Measurements from ENCODE around the gene HEMGN. TPM values are rescaled to one million over a fixed set of nuclear protein-coding genes. Genes with fewer than 3 reads are reported as not detected.
"Not testable (repeated sequence)": the region's sequence is repeated elsewhere in the genome, so short reads cannot be mapped to it uniquely, and the experiment has no call there.

HEMGN gene
- total and polyA plus RNA-seq, 2 of the 13 experiments (the other 11 are each of a cell fraction or from before 2014, with no cell fraction given) = not detected

DNA sequence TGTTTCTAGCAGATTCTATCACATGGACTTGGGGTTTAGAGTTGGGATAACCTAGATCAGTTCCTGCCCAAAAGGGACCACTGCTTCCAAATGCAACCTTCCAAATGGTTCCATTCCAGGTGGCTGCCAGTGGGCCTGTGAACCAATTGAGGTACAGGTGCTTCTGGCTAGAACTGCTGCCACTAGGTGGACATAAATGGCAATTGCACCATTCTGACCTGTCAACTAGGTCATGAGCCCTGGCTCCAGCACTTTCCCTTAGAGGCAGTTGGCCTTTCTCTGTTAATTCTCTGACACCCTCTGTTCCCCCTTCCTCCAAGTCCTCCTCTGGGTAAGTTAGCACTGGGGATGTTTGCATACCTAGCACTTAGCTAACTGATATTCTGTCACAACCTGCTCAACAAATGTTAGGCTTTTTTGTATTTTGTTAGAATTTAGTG lies 16.6 kb upstream of the HEMGN start (continued):
- TF ChIP-seq, protein P1, sequence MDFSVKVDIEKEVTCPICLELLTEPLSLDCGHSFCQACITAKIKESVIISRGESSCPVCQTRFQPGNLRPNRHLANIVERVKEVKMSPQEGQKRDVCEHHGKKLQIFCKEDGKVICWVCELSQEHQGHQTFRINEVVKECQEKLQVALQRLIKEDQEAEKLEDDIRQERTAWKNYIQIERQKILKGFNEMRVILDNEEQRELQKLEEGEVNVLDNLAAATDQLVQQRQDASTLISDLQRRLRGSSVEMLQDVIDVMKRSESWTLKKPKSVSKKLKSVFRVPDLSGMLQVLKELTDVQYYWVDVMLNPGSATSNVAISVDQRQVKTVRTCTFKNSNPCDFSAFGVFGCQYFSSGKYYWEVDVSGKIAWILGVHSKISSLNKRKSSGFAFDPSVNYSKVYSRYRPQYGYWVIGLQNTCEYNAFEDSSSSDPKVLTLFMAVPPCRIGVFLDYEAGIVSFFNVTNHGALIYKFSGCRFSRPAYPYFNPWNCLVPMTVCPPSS (IDR thresholded peaks at IDR 0.05) = no peak

DNA sequence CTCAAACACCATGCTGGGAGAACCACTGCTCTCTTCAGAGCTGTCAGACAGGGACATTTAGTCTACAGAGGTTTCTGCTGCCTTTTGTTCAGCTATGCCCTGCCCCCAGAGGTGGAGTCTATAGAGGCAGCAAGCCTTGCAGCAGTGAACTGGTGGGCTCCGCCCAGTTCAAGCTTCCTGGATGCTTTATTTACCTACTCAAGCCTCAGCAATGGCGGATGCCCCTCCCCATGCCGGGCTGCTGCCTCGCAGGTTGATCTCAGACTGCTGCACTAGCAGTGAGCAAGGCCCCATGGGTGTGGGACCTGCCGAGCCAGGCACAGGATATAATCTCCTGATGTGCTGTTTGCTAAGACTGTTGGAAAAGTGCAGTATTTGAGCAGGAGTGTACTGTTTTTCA lies 12.9 kb upstream of the HEMGN start:
- FAIRE-seq; H3K9me3 ChIP-seq (ENCODE audit: low read length); H3K79me2 ChIP-seq (ENCODE audit: insufficient read depth, low read length); H3K9ac ChIP-seq (ENCODE audit: insufficient read depth, low read depth, low read length); H4K20me1 ChIP-seq (ENCODE audit: insufficient read depth, low read length); H2AFZ ChIP-seq (ENCODE audit: low read length); intact Hi-C loops (cut with micrococcal nuclease; ENCODE audit: unreplicated experiment); H3K4me1 ChIP-seq (ENCODE audit: insufficient read depth, low read length); H3K27ac ChIP-seq (ENCODE audit: extremely low read length, insufficient read depth, low read length); BruUV-seq (replicated peaks); H3K27me3 ChIP-seq (ENCODE audit: control insufficient read depth in 1 of 2, insufficient read depth in 2 of 2, low read length in 2 of 2); in situ Hi-C loops (cut with HindIII; ENCODE audit: extremely low pct_ligation_motif_present, low pct_unique_long_range_greater_than_20kb); CTCF ChIA-PET (ENCODE audit: low intra/inter-chr PET ratio, low total read pairs); H3K36me3 ChIP-seq (replicated peaks in 1 of 2; ENCODE audit: control insufficient read depth in 1 of 2, insufficient read depth in 2 of 2, low read length in 2 of 2); TF ChIP-seq FOXA1, SOX6 (IDR thresholded peaks at IDR 0.05): not testable (repeated sequence)
- peak overlapping the region; percentile 61 for H3K4me2 ChIP-seq (ENCODE audit: low read depth, low read length)
- H3K4me3 ChIP-seq (replicated peaks in 1 of 3; ENCODE audit: insufficient read depth in 1 of 3, low read depth in 2 of 3, low read length in 3 of 3) = peak overlapping the region in 1 of 3 experiments; percentile 40; a peak in 2 of 6 replicates
- peak; percentile 52 for DNase-seq (ENCODE audit: low spot score)
- ATAC-seq = peak; percentile 92
- 4% methylated on average over 4 of the region's 5 CpGs for WGBS (ENCODE audit: low lambda C conversion rate)
- POLR2A ChIA-PET = interaction anchor here (1.1 to 1.7 kb wide), 3 partner anchors 9 to 33 kb away, joined by 3 to 15 read pairs (median 5); partner anchors contain the start of genes ANP32B and TRMO
- 0 out of 2 replicates have a peak, but pooled peaks have one; percentile 15 for TF ChIP-seq SP5 (CRISPR knock-in tag; IDR thresholded peaks at IDR 0.05; ENCODE audit: borderline replicate concordance, low read depth)
- TF ChIP-seq, protein P2, sequence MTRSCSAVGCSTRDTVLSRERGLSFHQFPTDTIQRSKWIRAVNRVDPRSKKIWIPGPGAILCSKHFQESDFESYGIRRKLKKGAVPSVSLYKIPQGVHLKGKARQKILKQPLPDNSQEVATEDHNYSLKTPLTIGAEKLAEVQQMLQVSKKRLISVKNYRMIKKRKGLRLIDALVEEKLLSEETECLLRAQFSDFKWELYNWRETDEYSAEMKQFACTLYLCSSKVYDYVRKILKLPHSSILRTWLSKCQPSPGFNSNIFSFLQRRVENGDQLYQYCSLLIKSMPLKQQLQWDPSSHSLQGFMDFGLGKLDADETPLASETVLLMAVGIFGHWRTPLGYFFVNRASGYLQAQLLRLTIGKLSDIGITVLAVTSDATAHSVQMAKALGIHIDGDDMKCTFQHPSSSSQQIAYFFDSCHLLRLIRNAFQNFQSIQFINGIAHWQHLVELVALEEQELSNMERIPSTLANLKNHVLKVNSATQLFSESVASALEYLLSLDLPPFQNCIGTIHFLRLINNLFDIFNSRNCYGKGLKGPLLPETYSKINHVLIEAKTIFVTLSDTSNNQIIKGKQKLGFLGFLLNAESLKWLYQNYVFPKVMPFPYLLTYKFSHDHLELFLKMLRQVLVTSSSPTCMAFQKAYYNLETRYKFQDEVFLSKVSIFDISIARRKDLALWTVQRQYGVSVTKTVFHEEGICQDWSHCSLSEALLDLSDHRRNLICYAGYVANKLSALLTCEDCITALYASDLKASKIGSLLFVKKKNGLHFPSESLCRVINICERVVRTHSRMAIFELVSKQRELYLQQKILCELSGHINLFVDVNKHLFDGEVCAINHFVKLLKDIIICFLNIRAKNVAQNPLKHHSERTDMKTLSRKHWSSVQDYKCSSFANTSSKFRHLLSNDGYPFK (CRISPR knock-in tag; IDR thresholded peaks at IDR 0.05; ENCODE audit: borderline replicate concordance) = 0 out of 2 replicates have a peak, but pooled peaks have one; percentile 24
- peak; percentile 17; the same call in 1 of the 2 replicates for TF ChIP-seq ZFY (CRISPR knock-in tag; IDR thresholded peaks at IDR 0.05)
- TF ChIP-seq HOXA3 (CRISPR knock-in tag; IDR thresholded peaks at IDR 0.05) = 0 out of 2 replicates have a peak, but pooled peaks have one; percentile 34
- 0 out of 2 replicates have a peak, but pooled peaks have one; percentile 15 for TF ChIP-seq THAP11 (CRISPR knock-in tag; IDR thresholded peaks at IDR 0.05)
- TF ChIP-seq, protein P3, sequence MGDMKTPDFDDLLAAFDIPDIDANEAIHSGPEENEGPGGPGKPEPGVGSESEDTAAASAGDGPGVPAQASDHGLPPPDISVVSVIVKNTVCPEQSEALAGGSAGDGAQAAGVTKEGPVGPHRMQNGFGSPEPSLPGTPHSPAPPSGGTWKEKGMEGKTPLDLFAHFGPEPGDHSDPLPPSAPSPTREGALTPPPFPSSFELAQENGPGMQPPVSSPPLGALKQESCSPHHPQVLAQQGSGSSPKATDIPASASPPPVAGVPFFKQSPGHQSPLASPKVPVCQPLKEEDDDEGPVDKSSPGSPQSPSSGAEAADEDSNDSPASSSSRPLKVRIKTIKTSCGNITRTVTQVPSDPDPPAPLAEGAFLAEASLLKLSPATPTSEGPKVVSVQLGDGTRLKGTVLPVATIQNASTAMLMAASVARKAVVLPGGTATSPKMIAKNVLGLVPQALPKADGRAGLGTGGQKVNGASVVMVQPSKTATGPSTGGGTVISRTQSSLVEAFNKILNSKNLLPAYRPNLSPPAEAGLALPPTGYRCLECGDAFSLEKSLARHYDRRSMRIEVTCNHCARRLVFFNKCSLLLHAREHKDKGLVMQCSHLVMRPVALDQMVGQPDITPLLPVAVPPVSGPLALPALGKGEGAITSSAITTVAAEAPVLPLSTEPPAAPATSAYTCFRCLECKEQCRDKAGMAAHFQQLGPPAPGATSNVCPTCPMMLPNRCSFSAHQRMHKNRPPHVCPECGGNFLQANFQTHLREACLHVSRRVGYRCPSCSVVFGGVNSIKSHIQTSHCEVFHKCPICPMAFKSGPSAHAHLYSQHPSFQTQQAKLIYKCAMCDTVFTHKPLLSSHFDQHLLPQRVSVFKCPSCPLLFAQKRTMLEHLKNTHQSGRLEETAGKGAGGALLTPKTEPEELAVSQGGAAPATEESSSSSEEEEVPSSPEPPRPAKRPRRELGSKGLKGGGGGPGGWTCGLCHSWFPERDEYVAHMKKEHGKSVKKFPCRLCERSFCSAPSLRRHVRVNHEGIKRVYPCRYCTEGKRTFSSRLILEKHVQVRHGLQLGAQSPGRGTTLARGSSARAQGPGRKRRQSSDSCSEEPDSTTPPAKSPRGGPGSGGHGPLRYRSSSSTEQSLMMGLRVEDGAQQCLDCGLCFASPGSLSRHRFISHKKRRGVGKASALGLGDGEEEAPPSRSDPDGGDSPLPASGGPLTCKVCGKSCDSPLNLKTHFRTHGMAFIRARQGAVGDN (CRISPR knock-in tag; IDR thresholded peaks at IDR 0.05) = peak; percentile 37
- peak; percentile 36; the same call in 1 of the 2 replicates for TF ChIP-seq FOXA1 (CRISPR knock-in tag; IDR thresholded peaks at IDR 0.05)
- TF ChIP-seq SOX6 (CRISPR knock-in tag; IDR thresholded peaks at IDR 0.05) = 0 out of 2 replicates have a peak, but pooled peaks have one; percentile 11
- peak; percentile 12; the same call in 1 of the 2 replicates for TF ChIP-seq FOXA3 (CRISPR knock-in tag; IDR thresholded peaks at IDR 0.05)
- peak; percentile 71 for TF ChIP-seq YY1 (IDR thresholded peaks at IDR 0.05; ENCODE audit: insufficient read depth, insufficient replicate concordance, low read depth, low read length)
